GM18505 (cell line): Measurements from ENCODE around the gene CBLB.
"Not testable (repeated sequence)": the region's sequence is repeated elsewhere in the genome, so short reads cannot be mapped to it uniquely, and the experiment has no call there.

Source experiments
- ATAC-seq: cut with Tn5 transposase; IDR thresholded peaks from one replicate; pipeline ENCODE4 v1.9.1; 2021; ENCODE audit not compliant: unreplicated experiment
- POLR2A ChIP-seq: IDR thresholded peaks from 4 replicates; pipeline ENCODE4 v1.6.1; 2011; ENCODE audit warnings: borderline replicate concordance; ENCODE audit not compliant: insufficient read depth, insufficient read length; ENCODE audit errors: extremely low read depth

CBLB gene

GRCh38 chr3:105746231-105746996 is 122.4 kb downstream of the CBLB start:
- TF ChIP-seq POLR2A: no peak
- peak; percentile 75 for ATAC-seq

GRCh38 chr3:105745046-105745445 is 123.8 kb downstream of the CBLB start:
- no peak for TF ChIP-seq POLR2A
- ATAC-seq: no peak

DNA sequence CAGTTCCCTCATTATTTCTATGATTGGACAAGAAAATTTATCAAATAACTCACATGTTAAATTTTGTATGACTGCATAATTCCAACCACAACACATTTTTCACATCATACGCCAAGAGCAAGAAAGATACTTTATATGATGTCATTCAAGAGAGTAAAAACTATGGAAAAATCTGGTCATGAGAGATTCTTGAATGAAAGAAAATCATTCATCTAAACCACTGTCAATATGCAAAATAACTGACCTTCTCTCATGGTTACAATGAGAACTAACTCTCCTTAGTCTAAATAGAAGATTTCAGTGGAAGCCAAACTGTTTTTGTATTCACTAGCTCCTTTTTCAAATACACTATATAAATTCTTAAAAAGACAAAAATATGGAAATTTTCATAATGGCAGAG is 124.6 kb downstream of the CBLB start:
- TF ChIP-seq POLR2A: no peak
- no peak for ATAC-seq

DNA sequence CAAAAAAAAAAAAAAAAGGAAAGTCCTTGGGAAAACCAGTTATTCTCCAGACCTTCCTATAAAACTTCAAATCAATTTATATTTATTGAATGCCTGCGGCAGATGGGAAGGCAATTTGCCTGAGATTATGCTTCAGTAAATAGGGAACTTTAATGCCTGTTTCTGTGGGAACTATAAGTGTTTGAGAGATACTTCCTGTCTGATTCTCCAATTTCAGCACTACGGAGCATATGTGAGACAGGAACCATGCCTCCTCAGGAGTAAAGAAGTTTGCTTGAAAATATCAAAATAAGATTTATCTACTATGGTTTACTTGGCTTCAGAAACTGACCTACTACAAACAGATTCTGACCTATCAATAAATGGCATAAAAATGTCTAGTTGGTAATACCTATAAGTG is 135.5 kb downstream of the CBLB start:
- ATAC-seq: no peak
- no peak for TF ChIP-seq POLR2A

- ATAC-seq: no peak
- no peak for TF ChIP-seq POLR2A
These were observed 137.1 kb downstream of the CBLB start for GRCh38 chr3:105731686-105732085.

DNA sequence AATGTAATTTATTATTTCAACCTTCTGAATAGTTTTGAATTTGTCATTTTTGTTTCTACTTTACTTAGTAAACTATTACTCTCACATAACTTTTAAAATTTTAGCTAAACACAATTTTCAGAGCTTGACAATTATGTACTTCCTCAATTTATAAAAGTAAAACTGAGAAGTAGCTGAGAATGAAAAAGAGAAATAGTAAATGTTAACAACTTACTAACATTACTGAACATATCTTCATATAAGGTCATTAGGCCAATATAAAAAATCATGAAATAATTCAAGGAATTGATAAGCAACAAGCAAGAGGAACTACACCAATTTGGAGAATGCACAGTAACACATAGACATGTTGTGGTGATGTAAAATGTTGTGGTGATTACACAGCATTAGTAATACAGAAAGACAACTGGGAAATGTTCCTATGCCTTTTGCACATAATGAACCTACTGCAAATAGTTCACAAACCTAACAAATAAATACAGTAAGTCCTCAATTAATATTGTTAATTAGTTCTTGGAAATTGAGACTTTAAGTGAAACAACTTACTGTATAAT is 137.9 kb downstream of the CBLB start:
- TF ChIP-seq POLR2A: no peak
- no peak for ATAC-seq

DNA sequence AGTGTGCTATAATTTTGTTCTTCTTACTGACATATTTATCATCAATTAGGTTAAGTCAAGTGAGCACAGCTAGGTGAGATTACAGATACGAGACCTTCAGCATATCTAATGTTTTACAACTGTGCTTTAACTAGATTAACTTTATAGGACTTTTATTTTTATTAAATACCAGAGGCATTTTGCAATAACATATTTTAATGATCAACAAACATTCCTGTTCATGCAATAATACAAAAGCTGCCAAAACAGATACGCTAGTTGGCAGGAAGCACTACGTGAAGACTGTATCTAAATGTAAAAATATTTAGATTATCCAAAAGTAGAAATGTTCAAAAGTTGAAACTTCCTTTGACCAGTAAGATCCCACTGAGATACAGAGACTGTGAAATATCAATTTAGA is 139.1 kb downstream of the CBLB start:
- no peak for ATAC-seq
- no peak for TF ChIP-seq POLR2A

DNA sequence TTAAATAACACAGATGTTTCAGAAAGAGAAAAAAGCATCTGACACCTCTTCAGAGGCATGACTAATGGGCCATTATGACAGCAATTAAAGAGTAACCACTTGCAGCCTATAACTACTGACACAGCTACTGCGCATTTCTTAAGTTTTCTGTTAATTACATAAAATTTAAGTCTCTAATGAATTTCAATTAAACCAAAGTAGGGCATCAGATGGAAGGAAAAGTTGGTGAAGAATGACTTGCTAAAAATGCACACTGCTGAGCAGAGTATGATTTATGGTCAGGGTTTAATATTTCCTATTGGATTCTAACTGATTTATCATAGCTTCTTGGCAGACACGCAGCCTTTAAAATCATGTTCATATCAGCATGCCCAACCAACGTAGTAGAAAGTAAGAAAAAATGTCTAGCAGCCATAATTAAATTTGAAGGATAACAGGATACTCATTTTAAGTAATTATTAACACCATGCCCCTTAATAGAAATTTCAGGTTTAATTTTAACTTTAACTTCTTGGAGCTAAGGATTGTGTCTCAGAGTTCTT is 140.0 kb downstream of the CBLB start:
- no peak for ATAC-seq
- no peak for TF ChIP-seq POLR2A

GRCh38 chr3:105727036-105727435 is 141.8 kb downstream of the CBLB start:
- not testable (repeated sequence) for ATAC-seq

DNA sequence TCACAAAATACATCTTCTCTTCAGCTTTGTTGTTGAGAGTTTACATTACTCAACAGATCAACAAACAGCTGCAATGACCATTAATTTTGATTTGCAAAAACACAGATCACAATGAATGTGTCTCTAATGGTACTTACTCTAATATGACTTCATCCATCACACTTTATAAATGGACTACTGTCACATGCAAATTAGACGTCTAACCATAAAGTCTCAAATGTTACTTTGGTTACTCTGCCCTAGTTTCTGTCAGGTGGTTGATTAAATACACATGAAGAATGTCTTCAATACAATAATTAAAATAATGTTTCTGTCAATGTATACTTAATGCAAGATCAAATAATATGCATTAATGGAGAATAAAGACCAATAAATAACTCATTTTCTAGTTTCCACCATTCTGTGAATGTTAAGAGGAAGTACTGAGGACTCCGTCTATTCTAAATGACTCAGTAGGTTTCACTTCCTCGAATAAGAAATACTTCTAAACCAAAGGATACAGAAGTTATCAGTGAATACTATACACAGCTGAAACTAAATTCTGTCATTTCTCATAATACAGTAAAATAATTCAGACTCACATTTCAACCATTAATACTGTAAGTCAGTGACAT is 145.8 kb downstream of the CBLB start:
- TF ChIP-seq POLR2A: no peak
- peak; percentile 100 for ATAC-seq

DNA sequence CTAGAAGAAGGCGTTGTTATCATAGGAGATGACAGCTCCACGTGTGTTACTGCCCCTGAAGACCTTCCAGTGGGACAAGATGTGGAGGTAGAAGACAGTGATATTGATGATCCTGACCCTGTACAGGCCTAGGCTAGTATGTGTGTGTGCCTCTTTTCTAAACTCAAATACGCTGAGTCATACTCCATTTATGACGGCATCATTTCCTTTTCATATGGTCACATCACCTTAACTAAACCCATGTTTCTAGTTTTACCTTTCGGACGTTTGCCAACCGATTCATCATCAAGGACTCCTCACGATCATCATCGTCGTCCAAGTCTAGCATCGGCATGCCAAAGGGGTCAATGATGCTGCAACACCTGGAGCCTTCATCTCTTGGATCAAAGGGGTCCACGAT is 149.0 kb downstream of the CBLB start:
- TF ChIP-seq POLR2A: no peak
- no peak for ATAC-seq

DNA sequence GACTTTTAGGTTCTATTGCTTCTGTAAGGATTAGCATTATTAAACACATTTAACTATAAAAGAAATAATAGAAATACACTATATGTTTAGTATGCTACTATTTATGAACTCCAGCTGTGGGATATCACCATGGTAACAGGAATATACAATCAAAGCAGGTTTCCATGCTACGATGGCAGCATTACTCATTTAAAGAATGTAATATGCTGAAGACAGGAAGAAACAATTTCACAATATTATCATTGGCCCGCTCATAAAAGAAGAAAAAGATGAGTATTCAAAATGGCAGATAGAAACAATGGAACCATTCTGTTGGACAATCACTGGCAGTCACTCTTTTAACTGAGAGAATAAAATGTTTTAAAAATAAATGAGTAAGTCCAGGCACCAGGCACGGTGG is 153.4 kb downstream of the CBLB start:
- ATAC-seq: no peak

DNA sequence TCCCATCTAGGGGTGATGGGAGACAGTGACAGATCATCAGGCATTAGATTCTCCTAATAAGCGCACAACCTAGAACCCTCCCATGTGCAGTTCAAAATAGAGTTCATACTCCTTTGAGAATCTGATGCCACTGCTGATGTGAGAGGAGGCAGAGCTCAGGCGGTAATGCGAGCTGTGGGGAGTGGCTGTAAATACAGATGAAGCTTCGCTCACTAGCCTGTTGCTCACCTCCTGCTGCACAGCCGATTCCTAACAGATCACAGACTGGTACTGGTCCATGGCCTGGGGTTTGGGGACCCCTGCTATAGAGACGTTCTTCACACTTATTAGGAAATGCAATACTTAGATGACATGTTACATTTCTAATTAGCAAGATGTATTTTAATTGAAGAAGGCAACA is 154.4 kb downstream of the CBLB start:
- TF ChIP-seq POLR2A: no peak

More for the DNA sequence above, 153.4 kb downstream of the CBLB start:
- TF ChIP-seq POLR2A: no peak

DNA sequence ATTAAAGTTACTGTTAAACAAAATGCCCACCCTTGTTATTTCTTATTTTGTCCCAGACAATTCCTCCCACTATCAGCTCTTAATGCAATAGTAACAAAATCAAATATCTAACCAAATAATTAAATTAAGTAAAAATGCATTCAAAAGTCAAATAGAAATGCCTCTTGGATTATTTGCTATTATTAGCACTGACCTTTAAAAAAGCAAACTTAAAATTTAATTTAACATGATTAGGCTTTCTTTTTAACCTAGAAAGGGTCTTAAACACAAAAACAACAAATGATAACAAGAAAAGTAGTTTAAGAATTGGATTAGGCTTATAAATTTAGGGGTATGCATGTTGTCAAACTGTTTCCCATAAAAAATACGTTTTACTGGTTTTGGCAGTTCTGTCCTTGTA is 159.8 kb downstream of the CBLB start:
- no peak for ATAC-seq
- no peak for TF ChIP-seq POLR2A

More for the DNA sequence above, 154.4 kb downstream of the CBLB start:
- ATAC-seq: no peak
